HG02759 (cell line): ENCODE data around the gene SPATA13.
"Not testable (repeated sequence)": the region's sequence is repeated elsewhere in the genome, so short reads cannot be mapped to it uniquely, and the experiment has no call there.

ENCODE experiments used
- ATAC-seq: cut with Tn5 transposase; IDR thresholded peaks from one replicate; pipeline ENCODE4 v1.9.1; 2021; ENCODE audit warnings: mild to moderate bottlenecking, moderate library complexity; ENCODE audit not compliant: unreplicated experiment

The SPATA13 gene

GRCh38 chr13:24301911-24302310, 141.4 kb downstream of the SPATA13 start:
- no peak for ATAC-seq

- ATAC-seq, result no peak
Measured at GRCh38 chr13:24304620-24305019, 144.1 kb downstream of the SPATA13 start.

- no peak for ATAC-seq
Measured at GRCh38 chr13:24306632-24307031, 146.1 kb downstream of the SPATA13 start.

- no peak for ATAC-seq
Measured at GRCh38 chr13:24307211-24308067, 146.9 kb downstream of the SPATA13 start.

GRCh38 chr13:24308068-24308445, 147.5 kb downstream of the SPATA13 start:
- ATAC-seq, result no peak

GRCh38 chr13:24308488-24309020, 148.0 kb downstream of the SPATA13 start:
- no peak for ATAC-seq

GRCh38 chr13:24309300-24309699, 148.8 kb downstream of the SPATA13 start, which contains the start of gene C1QTNF9:
C1QTNF9 (plus strand) TSS chr13:24309580; CDS start chr13:24316004, 6,424 bp downstream.
- ATAC-seq, result not testable (repeated sequence)

- no peak for ATAC-seq
Measured at GRCh38 chr13:24313439-24313838, 152.9 kb downstream of the SPATA13 start.

GRCh38 chr13:24317835-24318234, 157.3 kb downstream of the SPATA13 start:
- ATAC-seq, result not testable (repeated sequence)

- ATAC-seq, result not testable (repeated sequence)
Measured at GRCh38 chr13:24318878-24319277, 158.4 kb downstream of the SPATA13 start.

GRCh38 chr13:24319641-24320040, 159.1 kb downstream of the SPATA13 start:
- ATAC-seq, result not testable (repeated sequence)

- ATAC-seq, result not testable (repeated sequence)
Measured at GRCh38 chr13:24321416-24321815, 160.9 kb downstream of the SPATA13 start.

GRCh38 chr13:24322470-24322869, 161.9 kb downstream of the SPATA13 start:
- not testable (repeated sequence) for ATAC-seq

GRCh38 chr13:24323036-24323738, 162.7 kb downstream of the SPATA13 start:
- no peak for ATAC-seq

GRCh38 chr13:24323739-24324075, 163.2 kb downstream of the SPATA13 start:
- no peak for ATAC-seq

- not testable (repeated sequence) for ATAC-seq
Measured at GRCh38 chr13:24327598-24327997, 167.1 kb downstream of the SPATA13 start.

- no peak for ATAC-seq
Measured at GRCh38 chr13:24328145-24328544, 167.6 kb downstream of the SPATA13 start.

- no peak for ATAC-seq
Measured at GRCh38 chr13:24338721-24339120, 178.2 kb downstream of the SPATA13 start.

- no peak for ATAC-seq
Measured at GRCh38 chr13:24339937-24340607, 179.6 kb downstream of the SPATA13 start.

GRCh38 chr13:24340608-24340955, 180.1 kb downstream of the SPATA13 start:
- ATAC-seq, result no peak

GRCh38 chr13:24341439-24341838, 180.9 kb downstream of the SPATA13 start:
- no peak for ATAC-seq
